SK-N-SH (cell line): Measurements from ENCODE around the gene RGL1.

ENCODE experiments used
- CTCF ChIP-seq: fragments of 200-600 bp; sonication (generic); IDR thresholded peaks from 2 replicates; pipeline ENCODE4 v1.6.1; 2017; ENCODE audit warnings: antibody characterized with exemption, mild to moderate bottlenecking, moderate library complexity
- EP300 ChIP-seq, 2 experiments: IDR thresholded peaks; 2 replicates each; pipeline versions ENCODE4 v1.4.0 to v1.6.1; 2012; ENCODE audit warnings: borderline replicate concordance in 1 of 2, low read depth in 1 of 2, low read length in 1 of 2
- EZH2phosphoT487 ChIP-seq: fragments of 200-600 bp; sonication (generic); IDR thresholded peaks from 2 replicates; pipeline ENCODE4 v1.6.1; 2017; ENCODE audit warnings: low read depth, mixed run types, mild to moderate bottlenecking, antibody characterized with exemption, moderate library complexity, borderline replicate concordance
- FOSL2 ChIP-seq: IDR thresholded peaks from 2 replicates; pipeline ENCODE4 v1.4.0; 2012; ENCODE audit warnings: low read depth, mild to moderate bottlenecking, moderate library complexity, borderline replicate concordance
- GATA2 ChIP-seq: sonication (generic); formaldehyde crosslinking; IDR thresholded peaks from 2 replicates; pipeline ENCODE4 v1.5.0; 2020; ENCODE audit warnings: mild to moderate bottlenecking, missing genetic modification reagents
- IRF3 ChIP-seq: fragments of 150-350 bp; IDR thresholded peaks from 2 replicates; pipeline ENCODE4 v1.6.1; 2016; ENCODE audit warnings: mild to moderate bottlenecking, low read depth, low read length
- POLR2AphosphoS5 ChIP-seq: IDR thresholded peaks from 2 replicates; pipeline ENCODE4 v1.6.1; 2012; ENCODE audit warnings: low read depth, low read length
- RCOR1 ChIP-seq: fragments of 150-350 bp; IDR thresholded peaks from 2 replicates; pipeline ENCODE4 v1.6.1; 2017; ENCODE audit warnings: antibody characterized with exemption, low read length
- YY1 ChIP-seq: IDR thresholded peaks from 2 replicates; pipeline ENCODE4 v1.4.0; 2012; ENCODE audit warnings: low read depth, mild to moderate bottlenecking
- TF ChIP-seq, protein P1 (sequence below): IDR thresholded peaks from 2 replicates; pipeline ENCODE4; 2012
- TF ChIP-seq, protein P2 (sequence below): IDR thresholded peaks from 2 replicates; pipeline ENCODE4 v1.6.1; 2012; ENCODE audit warnings: mild to moderate bottlenecking, low read depth, low read length, moderate library complexity

DNA sequence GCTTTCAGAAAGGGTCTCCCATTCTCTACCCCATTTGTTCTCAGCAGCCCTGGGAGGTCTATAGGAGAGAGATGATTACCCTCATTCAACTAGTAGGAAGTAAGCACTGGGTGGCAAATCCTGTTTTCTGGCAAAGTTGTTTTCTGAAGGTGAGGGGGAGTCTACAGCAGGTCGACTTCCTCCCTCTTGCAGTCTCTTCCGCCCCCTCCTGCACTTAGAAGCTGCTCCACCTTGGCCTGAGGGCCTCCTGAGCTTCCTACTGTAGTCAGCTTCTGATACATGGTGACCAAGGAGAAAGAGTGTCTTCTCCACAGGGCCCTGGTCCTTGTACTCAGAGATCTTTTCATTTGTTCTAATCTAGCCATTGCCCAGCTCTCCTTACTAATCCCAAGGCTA lies 93.1 kb downstream of the RGL1 start:
- TF ChIP-seq YY1, result no peak
- TF ChIP-seq CTCF, result no peak
- no peak for TF ChIP-seq RCOR1
- TF ChIP-seq, protein P1, sequence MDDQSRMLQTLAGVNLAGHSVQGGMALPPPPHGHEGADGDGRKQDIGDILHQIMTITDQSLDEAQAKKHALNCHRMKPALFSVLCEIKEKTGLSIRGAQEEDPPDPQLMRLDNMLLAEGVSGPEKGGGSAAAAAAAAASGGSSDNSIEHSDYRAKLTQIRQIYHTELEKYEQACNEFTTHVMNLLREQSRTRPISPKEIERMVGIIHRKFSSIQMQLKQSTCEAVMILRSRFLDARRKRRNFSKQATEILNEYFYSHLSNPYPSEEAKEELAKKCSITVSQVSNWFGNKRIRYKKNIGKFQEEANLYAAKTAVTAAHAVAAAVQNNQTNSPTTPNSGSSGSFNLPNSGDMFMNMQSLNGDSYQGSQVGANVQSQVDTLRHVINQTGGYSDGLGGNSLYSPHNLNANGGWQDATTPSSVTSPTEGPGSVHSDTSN, result no peak
- no peak for TF ChIP-seq EZH2phosphoT487
- TF ChIP-seq IRF3, result no peak
- TF ChIP-seq, protein P2, sequence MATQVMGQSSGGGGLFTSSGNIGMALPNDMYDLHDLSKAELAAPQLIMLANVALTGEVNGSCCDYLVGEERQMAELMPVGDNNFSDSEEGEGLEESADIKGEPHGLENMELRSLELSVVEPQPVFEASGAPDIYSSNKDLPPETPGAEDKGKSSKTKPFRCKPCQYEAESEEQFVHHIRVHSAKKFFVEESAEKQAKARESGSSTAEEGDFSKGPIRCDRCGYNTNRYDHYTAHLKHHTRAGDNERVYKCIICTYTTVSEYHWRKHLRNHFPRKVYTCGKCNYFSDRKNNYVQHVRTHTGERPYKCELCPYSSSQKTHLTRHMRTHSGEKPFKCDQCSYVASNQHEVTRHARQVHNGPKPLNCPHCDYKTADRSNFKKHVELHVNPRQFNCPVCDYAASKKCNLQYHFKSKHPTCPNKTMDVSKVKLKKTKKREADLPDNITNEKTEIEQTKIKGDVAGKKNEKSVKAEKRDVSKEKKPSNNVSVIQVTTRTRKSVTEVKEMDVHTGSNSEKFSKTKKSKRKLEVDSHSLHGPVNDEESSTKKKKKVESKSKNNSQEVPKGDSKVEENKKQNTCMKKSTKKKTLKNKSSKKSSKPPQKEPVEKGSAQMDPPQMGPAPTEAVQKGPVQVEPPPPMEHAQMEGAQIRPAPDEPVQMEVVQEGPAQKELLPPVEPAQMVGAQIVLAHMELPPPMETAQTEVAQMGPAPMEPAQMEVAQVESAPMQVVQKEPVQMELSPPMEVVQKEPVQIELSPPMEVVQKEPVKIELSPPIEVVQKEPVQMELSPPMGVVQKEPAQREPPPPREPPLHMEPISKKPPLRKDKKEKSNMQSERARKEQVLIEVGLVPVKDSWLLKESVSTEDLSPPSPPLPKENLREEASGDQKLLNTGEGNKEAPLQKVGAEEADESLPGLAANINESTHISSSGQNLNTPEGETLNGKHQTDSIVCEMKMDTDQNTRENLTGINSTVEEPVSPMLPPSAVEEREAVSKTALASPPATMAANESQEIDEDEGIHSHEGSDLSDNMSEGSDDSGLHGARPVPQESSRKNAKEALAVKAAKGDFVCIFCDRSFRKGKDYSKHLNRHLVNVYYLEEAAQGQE, result no peak
- no peak for TF ChIP-seq GATA2
- no peak for TF ChIP-seq EP300 (IDR thresholded peaks at IDR 0.05; ENCODE audit: borderline replicate concordance in 1 of 2, low read depth in 1 of 2, low read length in 1 of 2)
- no peak for TF ChIP-seq FOSL2
- TF ChIP-seq POLR2AphosphoS5, result no peak
